Cardiac muscle cell (in vitro differentiated cells and primary cell): Measurements from ENCODE around the gene GET3. TPM values are rescaled to one million over a fixed set of nuclear protein-coding genes. Genes with fewer than 3 reads are reported as not detected.
A peak's percentile ranks its signal among the peaks of the same experiment; 100 is the strongest.

Experiments used
- DNase-seq, 2 donors: peaks; one replicate each; pipeline versions ENCODE4 v3.0.0 to v3.0.0-alpha.2; 2010 to 2017; ENCODE audit warnings: low read depth in 1 of 2, low spot score in 1 of 2
- H3K27ac ChIP-seq: fragments of 200-600 bp; sonication (generic); 2 replicates; pipeline ENCODE4 v1.5.1; 2016
- H3K27me3 ChIP-seq: fragments of 200-600 bp; sonication (generic); 2 replicates; pipeline ENCODE4 v1.6.0; 2016; ENCODE audit warnings: control low read depth
- H3K36me3 ChIP-seq: fragments of 200-600 bp; sonication (generic); 2 replicates; pipeline ENCODE4 v1.5.1; 2016; ENCODE audit warnings: control low read depth
- H3K4me1 ChIP-seq: fragments of 200-600 bp; sonication (generic); 2 replicates; pipeline ENCODE4 v1.8.1; 2017; ENCODE audit warnings: low read depth, mild to moderate bottlenecking, mixed run types
- H3K4me3 ChIP-seq: fragments of 200-600 bp; sonication (generic); 2 replicates; pipeline ENCODE4 v1.5.1; 2016; ENCODE audit warnings: mild to moderate bottlenecking
- H3K9me3 ChIP-seq: fragments of 200-600 bp; sonication (generic); 2 replicates; pipeline ENCODE4 v1.5.1; 2017; ENCODE audit warnings: low read depth, mild to moderate bottlenecking, control low read depth
- CTCF ChIP-seq: IDR thresholded peaks from 2 replicates; pipeline ENCODE4 v1.5.1; 2012; ENCODE audit warnings: low read depth, mild to moderate bottlenecking, low read length
- polyA plus RNA-seq: library from polyadenylated mRNA; unstranded; fragments of >200 nt; fragmentation: Nextera tagmentation; extraction: Ambion mirVana; gene quantifications from 2 replicates; pipeline ENCODE4 v1.2.1, GENCODE V29; 2016
- total RNA-seq: library from RNA; depleted of rRNA; stranded (reverse); fragments of >200 nt; gene quantifications from 2 replicates; pipeline ENCODE4 v1.2.3, GENCODE V29; 2016

The GET3 gene
- total and polyA plus RNA-seq, 2 experiments from 2014 or later, result 44.8 to 103 TPM

- Histone ChIP-seq H3K36me3 (no peaks in the 10 kb centered on the region), H3K27me3 (no peaks in the 10 kb centered on the region), H3K4me3 (no peak overlapping the region), H3K9me3 (no peaks in the 10 kb centered on the region), H3K27ac (peak overlapping the region; percentile 7), H3K4me1 (peaks cover 15% of the 10 kb centered on the region)
- DNase-seq, result peak; percentile 58 to 96
- no peak for TF ChIP-seq CTCF
Measured at GRCh38 chr19:12779162-12779993, 42.1 kb downstream of the GET3 start.

- H3K27ac ChIP-seq, result no peak overlapping the region
- no peaks in the 10 kb centered on the region for H3K9me3 ChIP-seq
- no peaks in the 10 kb centered on the region for H3K27me3 ChIP-seq
- peaks cover 24% of the 10 kb centered on the region for H3K4me1 ChIP-seq
- no peak for TF ChIP-seq CTCF
- no peaks in the 10 kb centered on the region for H3K36me3 ChIP-seq
- no peak for DNase-seq
- peak overlapping the region; percentile 39 for H3K4me3 ChIP-seq
Measured at GRCh38 chr19:12782174-12782423, 44.8 kb downstream of the GET3 start.

- no peak overlapping the region for H3K27ac ChIP-seq
- H3K4me1 ChIP-seq, result peaks cover 24% of the 10 kb centered on the region
Measured at GRCh38 chr19:12782424-12783290, 45.4 kb downstream of the GET3 start.

GRCh38 chr19:12783291-12783848, 46.1 kb downstream of the GET3 start:
- TF ChIP-seq CTCF, result no peak
- peaks cover 28% of the 10 kb centered on the region for H3K4me1 ChIP-seq
- DNase-seq, result no peak

More at GRCh38 chr19:12782424-12783290, 45.4 kb downstream of the GET3 start:
- H3K4me3 ChIP-seq, result peak overlapping the region; percentile 39
- no peak for TF ChIP-seq CTCF
- H3K27me3 ChIP-seq, result no peaks in the 10 kb centered on the region
- DNase-seq, result peak; percentile 70 to 93
- no peaks in the 10 kb centered on the region for H3K9me3 ChIP-seq
- H3K36me3 ChIP-seq, result no peaks in the 10 kb centered on the region

GRCh38 chr19:12783849-12784393, 46.6 kb downstream of the GET3 start:
- Histone ChIP-seq H3K36me3 (no peaks in the 10 kb centered on the region), H3K27ac (peak overlapping the region; percentile 68), H3K27me3 (no peaks in the 10 kb centered on the region), H3K9me3 (no peaks in the 10 kb centered on the region), H3K4me3 (no peak overlapping the region), H3K4me1 (peaks cover 34% of the 10 kb centered on the region)
- DNase-seq, result no peak
- no peak for TF ChIP-seq CTCF

More at GRCh38 chr19:12783291-12783848, 46.1 kb downstream of the GET3 start:
- Histone ChIP-seq H3K27ac (no peak overlapping the region), H3K4me3 (peak overlapping the region; percentile 39), H3K9me3 (no peaks in the 10 kb centered on the region), H3K27me3 (no peaks in the 10 kb centered on the region), H3K36me3 (no peaks in the 10 kb centered on the region)
